DOHH2 (cell line): Measurements from ENCODE around the gene CTBS.

Experiments used
- H3F3A ChIP-seq: fragments of 200-600 bp; sonication (generic), shearing (Covaris generic); 2 replicates; pipeline ENCODE4 v1.6.0; 2016; ENCODE audit warnings: antibody characterized with exemption, mild to moderate bottlenecking; ENCODE audit not compliant: control insufficient read depth, insufficient read depth
- H3K27ac ChIP-seq: fragments of 200-600 bp; sonication (generic); 2 replicates; pipeline ENCODE4 v1.5.1; 2014; ENCODE audit warnings: low read depth, mild to moderate bottlenecking, low read length, moderate library complexity
- H3K27me3 ChIP-seq: fragments of 200-600 bp; sonication (generic); 2 replicates; pipeline ENCODE4 v1.6.1; 2014; ENCODE audit warnings: mild to moderate bottlenecking, low read length, mixed read lengths; ENCODE audit not compliant: control insufficient read depth
- H3K36me3 ChIP-seq: fragments of 200-600 bp; sonication (generic); 2 replicates; pipeline ENCODE4 v1.6.1; 2014; ENCODE audit warnings: mild to moderate bottlenecking, low read length, moderate library complexity, mixed read lengths; ENCODE audit not compliant: control insufficient read depth
- H3K4me1 ChIP-seq: fragments of 200-600 bp; sonication (generic); 2 replicates; pipeline ENCODE4 v1.6.1; 2014; ENCODE audit warnings: mild to moderate bottlenecking, low read length, mixed read lengths; ENCODE audit not compliant: control insufficient read depth
- H3K4me2 ChIP-seq: fragments of 200-600 bp; sonication (generic); 2 replicates; pipeline ENCODE4 v1.6.0; 2014; ENCODE audit warnings: mild to moderate bottlenecking, low read length, moderate library complexity
- H3K4me3 ChIP-seq: fragments of 200-600 bp; sonication (generic); 2 replicates; pipeline ENCODE4 v1.5.1; 2014; ENCODE audit warnings: mild to moderate bottlenecking, low read length, mixed read lengths
- H3K79me2 ChIP-seq: fragments of 200-600 bp; sonication (generic); 2 replicates; pipeline ENCODE4 v1.6.1; 2014; ENCODE audit warnings: mild to moderate bottlenecking, low read length, mixed read lengths; ENCODE audit not compliant: control insufficient read depth
- H3K9me2 ChIP-seq: fragments of 200-600 bp; sonication (generic); replicated peaks from 2 replicates; pipeline ENCODE4 v1.6.1; 2014; ENCODE audit warnings: mild to moderate bottlenecking, low read length, mixed read lengths; ENCODE audit not compliant: control insufficient read depth
- H3K9me3 ChIP-seq: fragments of 200-600 bp; sonication (generic); 2 replicates; pipeline ENCODE4 v1.6.1; 2014; ENCODE audit warnings: antibody characterized with exemption, low read length, mixed read lengths; ENCODE audit not compliant: control insufficient read depth, insufficient read depth
- H4K20me1 ChIP-seq: fragments of 200-600 bp; sonication (generic); 2 replicates; pipeline ENCODE4 v1.6.0; 2014; ENCODE audit warnings: low read depth, mild to moderate bottlenecking, antibody characterized with exemption, low read length, moderate library complexity; ENCODE audit not compliant: control insufficient read depth, insufficient read depth
- EZH2phosphoT487 ChIP-seq: fragments of 200-600 bp; sonication (generic); IDR thresholded peaks from 2 replicates; pipeline ENCODE4 v1.6.1; 2017; ENCODE audit warnings: borderline replicate concordance, mild to moderate bottlenecking, antibody characterized with exemption, low read length, moderate library complexity, mixed read lengths
- TF ChIP-seq, protein P1 (sequence below): fragments of 200-600 bp; sonication (generic); IDR thresholded peaks from one replicate; pipeline ENCODE4 v1.5.1; 2014; ENCODE audit warnings: antibody characterized with exemption, mild to moderate bottlenecking, low read depth, low read length; ENCODE audit not compliant: poor library complexity, severe bottlenecking

Gene CTBS

DNA sequence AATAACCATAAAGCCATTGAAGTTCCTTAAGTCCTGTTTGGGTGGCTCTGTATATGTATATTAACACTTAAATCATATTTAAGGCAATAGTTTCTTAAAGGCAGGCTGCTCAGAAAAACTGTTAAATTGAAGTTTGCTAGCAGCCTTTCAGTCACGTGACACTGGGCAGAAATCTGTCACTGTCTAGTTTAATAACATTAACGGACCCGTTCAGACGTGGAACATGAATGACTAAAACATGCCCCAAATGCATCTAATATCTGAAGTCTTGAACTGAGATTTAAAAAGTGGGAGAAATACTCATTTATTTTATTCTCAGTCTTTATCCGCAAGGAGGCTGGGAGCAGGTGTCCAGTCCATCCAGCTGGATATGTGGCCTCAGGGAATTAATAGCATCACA, 71.3 kb downstream of the CTBS start:
- peaks cover 70% of the 10 kb centered on the region for H3K36me3 ChIP-seq
- peaks cover 29% of the 10 kb centered on the region for H3F3A ChIP-seq
- peaks cover 16% of the 10 kb centered on the region; the same call in 1 of the 2 replicates for H4K20me1 ChIP-seq
- peaks cover 76% of the 10 kb centered on the region for H3K79me2 ChIP-seq
- H3K4me2 ChIP-seq: peak overlapping the region; percentile 89; the same call in 1 of the 2 replicates
- TF ChIP-seq, protein P1, sequence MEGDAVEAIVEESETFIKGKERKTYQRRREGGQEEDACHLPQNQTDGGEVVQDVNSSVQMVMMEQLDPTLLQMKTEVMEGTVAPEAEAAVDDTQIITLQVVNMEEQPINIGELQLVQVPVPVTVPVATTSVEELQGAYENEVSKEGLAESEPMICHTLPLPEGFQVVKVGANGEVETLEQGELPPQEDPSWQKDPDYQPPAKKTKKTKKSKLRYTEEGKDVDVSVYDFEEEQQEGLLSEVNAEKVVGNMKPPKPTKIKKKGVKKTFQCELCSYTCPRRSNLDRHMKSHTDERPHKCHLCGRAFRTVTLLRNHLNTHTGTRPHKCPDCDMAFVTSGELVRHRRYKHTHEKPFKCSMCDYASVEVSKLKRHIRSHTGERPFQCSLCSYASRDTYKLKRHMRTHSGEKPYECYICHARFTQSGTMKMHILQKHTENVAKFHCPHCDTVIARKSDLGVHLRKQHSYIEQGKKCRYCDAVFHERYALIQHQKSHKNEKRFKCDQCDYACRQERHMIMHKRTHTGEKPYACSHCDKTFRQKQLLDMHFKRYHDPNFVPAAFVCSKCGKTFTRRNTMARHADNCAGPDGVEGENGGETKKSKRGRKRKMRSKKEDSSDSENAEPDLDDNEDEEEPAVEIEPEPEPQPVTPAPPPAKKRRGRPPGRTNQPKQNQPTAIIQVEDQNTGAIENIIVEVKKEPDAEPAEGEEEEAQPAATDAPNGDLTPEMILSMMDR: no peak
- TF ChIP-seq EZH2phosphoT487: no peak
- no peak overlapping the region for H3K4me3 ChIP-seq
- no peaks in the 10 kb centered on the region for H3K9me2 ChIP-seq
- H3K4me1 ChIP-seq: peaks cover 40% of the 10 kb centered on the region
- no peaks in the 10 kb centered on the region for H3K27me3 ChIP-seq
- no peak overlapping the region for H3K27ac ChIP-seq
- no peaks in the 10 kb centered on the region for H3K9me3 ChIP-seq
